NCI-H510A treated with DMSO at 0.1 percent for 48 hours (cell line): ENCODE data around the gene LRP1B.
A peak's percentile ranks its signal among the peaks of the same experiment; 100 is the strongest.

Experiments used
- DNase-seq: peaks from one replicate; lab custom pipeline; 2025; lab: John Stamatoyannopoulos, UW

LRP1B gene

GRCh38 chr2:140808820-140809219, 1322.0 kb downstream of the LRP1B start:
- no peak for DNase-seq

- DNase-seq = no peak
These were observed 1322.6 kb downstream of the LRP1B start for GRCh38 chr2:140808211-140808610.

GRCh38 chr2:140804700-140805260, 1326.0 kb downstream of the LRP1B start:
- no peak for DNase-seq

- no peak for DNase-seq
These were observed 1329.5 kb downstream of the LRP1B start for GRCh38 chr2:140801311-140801710.

GRCh38 chr2:140797718-140798117, 1333.1 kb downstream of the LRP1B start:
- DNase-seq = no peak

GRCh38 chr2:140791802-140792201, 1339.0 kb downstream of the LRP1B start:
- no peak for DNase-seq

- DNase-seq = peak; percentile 81
These were observed 1344.2 kb downstream of the LRP1B start for GRCh38 chr2:140786585-140786984.

- no peak for DNase-seq
These were observed 1355.4 kb downstream of the LRP1B start for GRCh38 chr2:140775411-140775810.

GRCh38 chr2:140770645-140771044, 1360.2 kb downstream of the LRP1B start:
- DNase-seq = no peak

GRCh38 chr2:140761807-140762206, 1369.0 kb downstream of the LRP1B start:
- no peak for DNase-seq

- no peak for DNase-seq
These were observed 1371.2 kb downstream of the LRP1B start for GRCh38 chr2:140759426-140760156.

- DNase-seq = no peak
These were observed 1383.2 kb downstream of the LRP1B start for GRCh38 chr2:140747665-140748064.

- DNase-seq = no peak
These were observed 1383.7 kb downstream of the LRP1B start for GRCh38 chr2:140747090-140747489.

GRCh38 chr2:140744379-140744778, 1386.4 kb downstream of the LRP1B start:
- no peak for DNase-seq

GRCh38 chr2:140737006-140737405, 1393.8 kb downstream of the LRP1B start:
- no peak for DNase-seq

- no peak for DNase-seq
These were observed 1395.8 kb downstream of the LRP1B start for GRCh38 chr2:140734992-140735391.

GRCh38 chr2:140718999-140719398, 1411.8 kb downstream of the LRP1B start:
- no peak for DNase-seq

- DNase-seq = no peak
These were observed 1413.3 kb downstream of the LRP1B start for GRCh38 chr2:140717481-140717880.

GRCh38 chr2:140714586-140714985, 1416.2 kb downstream of the LRP1B start:
- DNase-seq = no peak

GRCh38 chr2:140711867-140712266, 1418.9 kb downstream of the LRP1B start:
- no peak for DNase-seq

- DNase-seq = no peak
These were observed 1429.1 kb downstream of the LRP1B start for GRCh38 chr2:140701726-140702125.

- no peak for DNase-seq
These were observed 1432.2 kb downstream of the LRP1B start for GRCh38 chr2:140698636-140699035.

GRCh38 chr2:140696449-140696848, 1434.4 kb downstream of the LRP1B start:
- DNase-seq = no peak

- no peak for DNase-seq
These were observed 1435.7 kb downstream of the LRP1B start for GRCh38 chr2:140695155-140695554.
